ENCODE measurements around the gene SF3B2. TPM values are rescaled to one million over a fixed set of nuclear protein-coding genes. Genes with fewer than 3 reads are reported as not detected.

The SF3B2 gene
- total RNA-seq, 1 experiment from 2014 or later: 300 TPM

GRCh38 chr11:66109294-66109693 is 57.1 kb downstream of the SF3B2 start:
- no peak for DNase-seq (ENCODE audit: low read depth, low spot score)
- ChIA-PET RAD21 (ENCODE audit: low non-redundant PET in 1 of 2, low total read pairs in 2 of 2, uncharacterized antibody in 2 of 2, unreplicated experiment in 2 of 2) (no interaction called here), CTCF (no interaction called here), POLR2A (no interaction called here)
- Histone ChIP-seq H3K4me1 (ENCODE audit: control insufficient read depth in 1 of 2, insufficient read depth in 2 of 2, low read length in 2 of 2) (peaks cover 30 to 50% of the 10 kb centered on the region in 2 experiments), H4K20me1 (ENCODE audit: insufficient read depth) (no peaks in the 10 kb centered on the region), H3K9ac (ENCODE audit: low read length) (no peak overlapping the region), H3K4me3 (replicated peaks in 1 of 2; ENCODE audit: low read depth in 1 of 2, low read length in 2 of 2) (no peak overlapping the region), H3K9me2 (ENCODE audit: insufficient read depth) (no peaks in the 10 kb centered on the region), H3K4me2 (ENCODE audit: low read length) (no peak overlapping the region), H3K36me3 (ENCODE audit: control insufficient read depth in 1 of 2, insufficient read depth in 2 of 2, low read length in 2 of 2) (no peaks in the 10 kb centered on the region), H3K79me2 (ENCODE audit: insufficient read depth, low read length) (peaks cover 4% of the 10 kb centered on the region; the same call in 1 of the 2 replicates), H2AFZ (ENCODE audit: low read depth, low read length, poor library complexity, severe bottlenecking) (no peak overlapping the region), H3K27me3 (ENCODE audit: insufficient read depth, low read length) (no peaks in the 10 kb centered on the region), H3K9me3 (ENCODE audit: control insufficient read depth in 1 of 2, insufficient read depth in 1 of 2, low read depth in 1 of 2, low read length in 2 of 2) (no peaks in the 10 kb centered on the region), H3K27ac (ENCODE audit: low read depth, low read length) (no peak overlapping the region)
- no TSS peak for BruUV-seq (replicated peaks)
- ATAC-seq: no peak
- intact Hi-C loops (cut with micrococcal nuclease): no loop called here
- TF ChIP-seq POLR2AphosphoS5 (IDR thresholded peaks at IDR 0.05; ENCODE audit: low read depth, low read length): no peak
- TF ChIP-seq FOSL1 (IDR thresholded peaks at IDR 0.05; ENCODE audit: low read depth): no peak
- no peak for TF ChIP-seq ZBTB33 (IDR thresholded peaks at IDR 0.05; ENCODE audit: extremely low read depth, insufficient replicate concordance, low read length)
- TF ChIP-seq ZFX (IDR thresholded peaks at IDR 0.05): no peak
- no peak for TF ChIP-seq SRF (IDR thresholded peaks at IDR 0.05; ENCODE audit: low read depth)
- no peak for TF ChIP-seq ZNF274 (IDR thresholded peaks at IDR 0.05; ENCODE audit: low read depth, low read length)
- TF ChIP-seq EGR1 (IDR thresholded peaks at IDR 0.05; ENCODE audit: low read depth): no peak
- no peak for TF ChIP-seq EZH2phosphoT487 (IDR thresholded peaks at IDR 0.05; ENCODE audit: borderline replicate concordance)
- TF ChIP-seq YY1 (IDR thresholded peaks at IDR 0.05; ENCODE audit: extremely low read depth, insufficient replicate concordance, low read depth, low read length): no peak
- TF ChIP-seq REST (IDR thresholded peaks at IDR 0.05; ENCODE audit: low read depth): no peak
